Left ventricle myocardium inferior (tissue), 1 donor: ENCODE measurements around the gene NMNAT1. TPM values are rescaled to one million over a fixed set of nuclear protein-coding genes. Genes with fewer than 3 reads are reported as not detected.

ENCODE experiments used
- DNase-seq: peaks from one replicate; pipeline ENCODE4 v3.0.0-alpha.2; 2020
- H3K27ac ChIP-seq: fragments of 200-600 bp; replicated peaks from 2 replicates; pipeline ENCODE4 v1.8.0; 2021
- H3K27me3 ChIP-seq: fragments of 200-600 bp; 2 replicates; pipeline ENCODE4 v1.8.0; 2021; ENCODE audit warnings: low read depth
- H3K36me3 ChIP-seq: fragments of 200-600 bp; 2 replicates; pipeline ENCODE4 v1.8.0; 2021
- H3K4me1 ChIP-seq: fragments of 200-600 bp; 2 replicates; pipeline ENCODE4 v1.8.0; 2021
- H3K4me3 ChIP-seq: fragments of 200-600 bp; 2 replicates; pipeline ENCODE4 v1.8.0; 2021; ENCODE audit warnings: mild to moderate bottlenecking, moderate library complexity
- H3K9me3 ChIP-seq: fragments of 200-600 bp; replicated peaks from 2 replicates; pipeline ENCODE4 v1.8.0; 2021
- intact Hi-C: fragments of 100-400 bp; cut with micrococcal nuclease; formaldehyde crosslinking; loops from one replicate; pipeline ENCODE4 v1.11.0; 2022
- total RNA-seq: library from RNA; stranded (reverse); fragmentation: NEBNext Ultra II Directional; extraction: Animal tissue kit (Norgen Biotek cat#: 25700); gene quantifications from one replicate; pipeline ENCODE4 v1.2.1, GENCODE V29; 2021
- TF ChIP-seq, protein P1 (sequence below): fragments of 200-600 bp; IDR thresholded peaks from 2 replicates; pipeline ENCODE4 v1.8.0; 2021; ENCODE audit warnings: antibody characterized with exemption, mild to moderate bottlenecking, borderline replicate concordance
- donor health status: DM: no; HTN: yes; CAD: no; lungs with severe emphysema.

The NMNAT1 gene
- total RNA-seq, 1 donor from 2014 or later, result 22.2 TPM

DNA sequence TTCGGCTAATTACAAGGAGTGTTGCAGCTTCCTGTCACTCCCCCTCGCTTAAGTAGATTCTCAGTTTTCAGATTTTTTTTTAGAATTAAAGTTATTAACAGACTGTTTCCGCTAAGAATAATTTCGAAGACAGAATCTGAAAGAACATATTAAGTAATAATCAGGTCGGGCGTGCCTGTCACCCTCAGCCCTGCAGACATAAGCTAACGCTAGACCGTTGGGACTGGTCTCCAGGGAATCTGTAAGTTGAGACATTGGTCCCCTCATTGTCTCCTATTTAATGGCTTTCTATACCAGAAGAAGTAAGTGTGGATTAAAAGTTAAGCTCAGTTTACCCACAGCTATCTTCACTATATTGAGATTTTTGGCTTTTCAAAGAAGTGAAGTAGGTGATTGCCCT lies 14.5 kb downstream of the NMNAT1 start:
- intact Hi-C loops, result no loop called here

DNA sequence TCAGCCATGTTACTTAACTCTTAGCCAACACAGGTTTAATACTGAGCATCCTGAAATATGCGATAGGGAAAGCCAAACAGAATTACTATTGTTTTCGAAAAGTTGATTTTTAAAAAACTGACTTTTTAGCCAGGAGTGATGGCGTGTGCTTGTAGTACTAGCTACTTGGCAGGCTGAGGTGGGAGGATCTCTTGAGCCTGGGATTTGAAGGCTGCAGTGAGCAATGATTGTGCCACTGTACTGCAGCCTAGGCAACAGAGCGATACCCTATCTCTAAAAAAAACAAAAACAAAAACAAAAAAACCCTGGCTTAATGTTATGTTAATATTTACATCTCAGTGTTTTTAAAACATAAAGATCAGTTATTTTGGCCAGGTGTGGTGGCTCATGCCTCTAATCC lies 16.7 kb downstream of the NMNAT1 start:
- Histone ChIP-seq H3K4me1 (no peaks in the 10 kb centered on the region), H3K9me3 (no peaks in the 10 kb centered on the region), H3K27me3 (no peaks in the 10 kb centered on the region), H3K27ac (no peak overlapping the region), H3K4me3 (no peak overlapping the region), H3K36me3 (no peaks in the 10 kb centered on the region)
- TF ChIP-seq, protein P1, sequence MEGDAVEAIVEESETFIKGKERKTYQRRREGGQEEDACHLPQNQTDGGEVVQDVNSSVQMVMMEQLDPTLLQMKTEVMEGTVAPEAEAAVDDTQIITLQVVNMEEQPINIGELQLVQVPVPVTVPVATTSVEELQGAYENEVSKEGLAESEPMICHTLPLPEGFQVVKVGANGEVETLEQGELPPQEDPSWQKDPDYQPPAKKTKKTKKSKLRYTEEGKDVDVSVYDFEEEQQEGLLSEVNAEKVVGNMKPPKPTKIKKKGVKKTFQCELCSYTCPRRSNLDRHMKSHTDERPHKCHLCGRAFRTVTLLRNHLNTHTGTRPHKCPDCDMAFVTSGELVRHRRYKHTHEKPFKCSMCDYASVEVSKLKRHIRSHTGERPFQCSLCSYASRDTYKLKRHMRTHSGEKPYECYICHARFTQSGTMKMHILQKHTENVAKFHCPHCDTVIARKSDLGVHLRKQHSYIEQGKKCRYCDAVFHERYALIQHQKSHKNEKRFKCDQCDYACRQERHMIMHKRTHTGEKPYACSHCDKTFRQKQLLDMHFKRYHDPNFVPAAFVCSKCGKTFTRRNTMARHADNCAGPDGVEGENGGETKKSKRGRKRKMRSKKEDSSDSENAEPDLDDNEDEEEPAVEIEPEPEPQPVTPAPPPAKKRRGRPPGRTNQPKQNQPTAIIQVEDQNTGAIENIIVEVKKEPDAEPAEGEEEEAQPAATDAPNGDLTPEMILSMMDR, result no peak
- no peak for DNase-seq
- intact Hi-C loops, result no loop called here

More for the DNA sequence above, 14.5 kb downstream of the NMNAT1 start:
- Histone ChIP-seq H3K36me3 (peaks cover 9% of the 10 kb centered on the region), H3K27ac (no peak overlapping the region), H3K4me3 (no peak overlapping the region), H3K9me3 (no peaks in the 10 kb centered on the region), H3K4me1 (no peaks in the 10 kb centered on the region), H3K27me3 (no peaks in the 10 kb centered on the region)
- no peak for DNase-seq
- TF ChIP-seq, protein P1, result no peak

DNA sequence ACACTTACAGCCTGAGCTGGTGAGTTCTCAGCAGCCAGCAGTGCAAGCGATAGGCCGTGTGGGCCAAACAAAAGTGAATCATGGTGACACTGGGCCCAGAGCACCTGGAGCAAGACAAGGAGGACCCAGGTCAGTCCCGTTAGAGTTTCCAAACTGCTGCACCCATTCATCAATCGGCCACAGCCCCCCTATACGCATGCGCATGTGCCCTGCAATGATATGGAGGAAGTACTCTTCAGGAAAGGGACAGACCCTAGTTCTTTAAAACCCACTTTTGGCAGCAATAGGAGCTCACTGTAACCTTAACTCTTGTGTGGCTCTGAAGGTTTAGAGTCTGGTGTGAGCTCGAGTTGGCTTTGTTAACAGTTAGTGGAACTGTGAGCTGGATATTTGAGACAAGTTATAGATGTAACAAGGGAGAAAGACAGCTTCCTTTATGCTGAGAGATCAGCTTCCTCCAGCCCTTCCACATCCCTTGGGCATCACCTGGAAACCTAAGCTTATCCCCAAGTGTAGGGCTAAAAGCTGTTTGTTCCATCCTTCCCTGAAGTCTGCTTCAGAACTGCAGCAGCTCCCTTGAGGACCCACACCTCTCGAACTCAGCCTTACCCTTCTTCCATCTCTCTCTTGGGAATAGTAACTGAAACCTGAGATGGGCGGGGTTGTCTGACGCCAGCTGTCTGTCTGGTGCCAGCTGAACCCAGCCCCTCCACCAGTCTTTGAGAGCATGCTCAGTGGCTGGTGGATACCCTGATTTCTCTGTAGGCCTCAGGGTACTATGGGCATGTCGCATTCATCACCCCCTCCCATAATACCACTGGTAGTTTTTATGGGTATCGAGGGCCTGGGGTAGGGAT lies 17.7 kb downstream of the NMNAT1 start:
- DNase-seq, result no peak
- H3K4me3 ChIP-seq, result no peak overlapping the region
- no peaks in the 10 kb centered on the region for H3K4me1 ChIP-seq
- TF ChIP-seq, protein P1, result no peak
- H3K27ac ChIP-seq, result no peak overlapping the region
- H3K27me3 ChIP-seq, result no peaks in the 10 kb centered on the region
- no peaks in the 10 kb centered on the region for H3K9me3 ChIP-seq
- H3K36me3 ChIP-seq, result no peaks in the 10 kb centered on the region
- intact Hi-C loops, result no loop called here

DNA sequence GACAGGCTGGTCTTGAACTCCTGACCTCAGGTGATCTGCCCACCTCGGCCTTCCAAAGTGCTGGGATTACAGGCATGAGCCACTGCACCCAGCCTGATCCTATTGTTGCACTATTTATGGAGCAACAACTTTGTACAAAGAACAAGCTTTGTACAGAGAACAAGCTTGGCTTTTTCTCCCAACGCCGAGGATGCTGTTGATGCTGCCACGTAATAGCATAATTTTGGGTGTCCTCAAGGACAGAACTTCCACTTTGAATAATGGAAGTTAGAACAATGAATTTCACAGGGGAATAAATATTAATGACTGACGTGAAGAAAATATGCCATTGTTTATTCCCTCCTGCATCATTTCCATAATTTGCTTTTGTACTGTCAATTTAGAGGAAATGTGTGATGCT lies 41.0 kb downstream of the NMNAT1 start:
- Histone ChIP-seq H3K27me3 (no peaks in the 10 kb centered on the region), H3K4me1 (peaks cover 10% of the 10 kb centered on the region), H3K4me3 (no peak overlapping the region), H3K9me3 (no peaks in the 10 kb centered on the region), H3K27ac (peak overlapping the region; percentile 75), H3K36me3 (peaks cover 50% of the 10 kb centered on the region)
- TF ChIP-seq, protein P1, result no peak
- intact Hi-C loops, result no loop called here
- no peak for DNase-seq

DNA sequence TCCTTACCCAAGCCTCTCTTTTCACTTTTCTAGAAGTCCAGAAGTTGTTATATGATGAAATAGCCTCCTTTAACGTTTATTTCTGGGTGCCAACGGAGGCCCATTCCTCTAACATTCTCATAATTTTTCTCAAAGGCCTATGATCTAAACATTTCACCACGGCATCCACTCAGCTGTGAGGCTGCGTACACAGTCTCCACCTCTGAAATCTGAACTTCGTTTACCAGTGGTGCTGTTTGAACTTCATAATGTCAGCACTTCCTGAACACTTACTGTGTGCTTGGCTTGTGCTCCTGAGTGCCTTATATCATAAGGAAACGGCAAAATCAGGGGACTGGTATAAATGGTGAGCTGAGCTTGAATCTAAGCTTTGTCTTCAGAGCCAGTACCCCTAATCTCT lies 41.7 kb downstream of the NMNAT1 start:
- Histone ChIP-seq H3K4me1 (peaks cover 17% of the 10 kb centered on the region), H3K27me3 (no peaks in the 10 kb centered on the region), H3K36me3 (peaks cover 43% of the 10 kb centered on the region), H3K9me3 (no peaks in the 10 kb centered on the region), H3K4me3 (no peak overlapping the region), H3K27ac (peak overlapping the region; percentile 75)
- TF ChIP-seq, protein P1, result no peak
- no peak for DNase-seq
- intact Hi-C loops, result no loop called here
